ENCODE results near the gene NECAB3.

GRCh38 chr20:33687993-33688937 lies 14.0 kb upstream of the NECAB3 start:
- TF ChIP-seq CTCF (conservative IDR thresholded peaks at IDR 0.05; ENCODE audit: low read depth, low read length) (no peak), EZH2 (IDR thresholded peaks at IDR 0.05; ENCODE audit: low read length, unreplicated experiment) (no peak), EZH2phosphoT487 (IDR thresholded peaks at IDR 0.05; ENCODE audit: borderline replicate concordance, low read length) (no peak)
